SK-N-SH (cell line): ENCODE measurements around the gene OR51L1. TPM values are rescaled to one million over a fixed set of nuclear protein-coding genes. Genes with fewer than 3 reads are reported as not detected.

Source experiments
- CTCF ChIA-PET: fragments of 300-600, 350-600 bp; formaldehyde crosslinking; extraction: SDS; loops from one replicate; lab custom pipeline; 2021; lab: Yijun Ruan, JAX
- POLR2A ChIA-PET: fragments of 350-600 bp; sonication (Branson Sonifier 250); formaldehyde crosslinking; extraction: SDS; loops from one replicate; lab custom pipeline; 2020; ENCODE audit warnings: antibody characterized with exemption, inconsistent platforms; lab: Yijun Ruan, JAX
- DNase-seq: peaks from one replicate; pipeline ENCODE4 v3.0.0; 2012
- H2AFZ ChIP-seq: fragments of 200-600 bp; sonication (generic); 2 replicates; pipeline ENCODE4 v1.8.1; 2016; ENCODE audit warnings: antibody characterized with exemption, mild to moderate bottlenecking, low read depth
- H3F3A ChIP-seq: fragments of 200-600 bp; sonication (generic); replicated peaks from 2 replicates; pipeline ENCODE3; 2016; ENCODE audit warnings: antibody characterized with exemption, mild to moderate bottlenecking; ENCODE audit not compliant: insufficient read depth
- H3K27ac ChIP-seq, 2 experiments: fragments of 200-500 bp in 1 of 2; fragments of 200-600 bp in 1 of 2; sonication (Bioruptor generic) in 1 of 2; sonication (generic), shearing (Covaris generic) in 1 of 2; 2 replicates each; pipeline versions ENCODE4 v1.5.1 to v1.6.1; 2014 to 2016; ENCODE audit warnings: low read depth in 2 of 2, inconsistent platforms in 1 of 2, low read length in 1 of 2, mild to moderate bottlenecking in 1 of 2, mixed read lengths in 1 of 2
- H3K27me3 ChIP-seq: fragments of 200-600 bp; sonication (generic), shearing (Covaris generic); 2 replicates; pipeline ENCODE4 v1.6.1; 2016; ENCODE audit warnings: mixed run types; ENCODE audit not compliant: insufficient read depth
- H3K36me3 ChIP-seq, 2 experiments: fragments of 200-500 bp in 1 of 2; fragments of 200-600 bp in 1 of 2; sonication (Bioruptor generic) in 1 of 2; sonication (generic) in 1 of 2; replicated peaks in 1 of 2; 2 replicates each; pipeline versions ENCODE3 to v1.5.1; 2014 to 2016; ENCODE audit warnings: low read length in 1 of 2, mild to moderate bottlenecking in 1 of 2; ENCODE audit not compliant: insufficient read depth in 2 of 2, control insufficient read depth in 1 of 2
- H3K4me1 ChIP-seq, 2 experiments: fragments of 200-500 bp in 1 of 2; fragments of 200-600 bp in 1 of 2; sonication (Bioruptor generic) in 1 of 2; sonication (generic), shearing (Covaris generic) in 1 of 2; 2 replicates each; pipeline versions ENCODE4 v1.5.1 to v1.6.1; 2014 to 2016; ENCODE audit warnings: low read depth in 1 of 2, low read length in 1 of 2, mixed run types in 1 of 2; ENCODE audit not compliant: insufficient read depth in 2 of 2, control insufficient read depth in 1 of 2
- H3K4me2 ChIP-seq: fragments of 200-600 bp; sonication (generic), shearing (Covaris generic); 2 replicates; pipeline ENCODE4 v1.6.1; 2017; ENCODE audit warnings: mixed run types
- H3K4me3 ChIP-seq, 2 experiments: fragments of 200-500 bp in 1 of 2; fragments of 200-600 bp in 1 of 2; sonication (Bioruptor generic) in 1 of 2; sonication (generic), shearing (Covaris generic) in 1 of 2; 2 replicates each; pipeline versions ENCODE4 v1.5.1 to v1.8.1; 2014 to 2016; ENCODE audit warnings: low read depth in 2 of 2, inconsistent platforms in 1 of 2, low read length in 1 of 2, mild to moderate bottlenecking in 1 of 2, mixed read lengths in 1 of 2, moderate library complexity in 1 of 2
- H3K79me2 ChIP-seq: fragments of 200-600 bp; sonication (generic); 2 replicates; pipeline ENCODE4 v1.8.1; 2017; ENCODE audit warnings: mild to moderate bottlenecking; ENCODE audit not compliant: insufficient read depth
- H3K9ac ChIP-seq: fragments of 200-600 bp; sonication (generic); 2 replicates; pipeline ENCODE4 v1.6.1; 2017; ENCODE audit warnings: mixed run types
- H3K9me2 ChIP-seq: fragments of 200-600 bp; sonication (generic); 2 replicates; pipeline ENCODE4 v1.6.1; 2017; ENCODE audit warnings: mixed run types
- H3K9me3 ChIP-seq: fragments of 200-600 bp; sonication (generic); 2 replicates; pipeline ENCODE4 v1.6.1; 2017; ENCODE audit warnings: mixed run types, mild to moderate bottlenecking, moderate library complexity
- H4K20me1 ChIP-seq: fragments of 200-600 bp; sonication (generic); 2 replicates; pipeline ENCODE4 v1.6.1; 2017; ENCODE audit warnings: mild to moderate bottlenecking, mixed run types; ENCODE audit not compliant: insufficient read depth
- FOSL2 ChIP-seq: IDR thresholded peaks from 2 replicates; pipeline ENCODE4 v1.4.0; 2012; ENCODE audit warnings: low read depth, mild to moderate bottlenecking, moderate library complexity, borderline replicate concordance
- FOXJ3 ChIP-seq: sonication (generic); formaldehyde crosslinking; IDR thresholded peaks from 2 replicates; pipeline ENCODE4 v1.5.1; 2020; ENCODE audit warnings: mild to moderate bottlenecking, missing genetic modification reagents
- GABPA ChIP-seq: IDR thresholded peaks from 2 replicates; pipeline ENCODE4 v1.4.0; 2012; ENCODE audit warnings: low read depth, mild to moderate bottlenecking
- GATA2 ChIP-seq: sonication (generic); formaldehyde crosslinking; IDR thresholded peaks from 2 replicates; pipeline ENCODE4 v1.5.0; 2020; ENCODE audit warnings: mild to moderate bottlenecking, missing genetic modification reagents
- MEF2A ChIP-seq: IDR thresholded peaks from 2 replicates; pipeline ENCODE4 v1.4.0; 2012; ENCODE audit warnings: low read depth, borderline replicate concordance
- MXI1 ChIP-seq: IDR thresholded peaks from 2 replicates; pipeline ENCODE4 v1.6.1; 2012; ENCODE audit warnings: mild to moderate bottlenecking, low read depth, low read length, improper control_type of control experiment
- NFIC ChIP-seq: IDR thresholded peaks from 2 replicates; pipeline ENCODE4 v1.4.0; 2012; ENCODE audit warnings: borderline replicate concordance
- NRF1 ChIP-seq: IDR thresholded peaks from 2 replicates; pipeline ENCODE4 v1.6.1; 2012; ENCODE audit warnings: low read depth, mild to moderate bottlenecking, low read length
- RCOR1 ChIP-seq: fragments of 150-350 bp; IDR thresholded peaks from 2 replicates; pipeline ENCODE4 v1.6.1; 2017; ENCODE audit warnings: antibody characterized with exemption, low read length
- RXRA ChIP-seq: IDR thresholded peaks from 2 replicates; pipeline ENCODE4 v1.4.0; 2012; ENCODE audit warnings: low read depth, mild to moderate bottlenecking, borderline replicate concordance
- SIN3A ChIP-seq: IDR thresholded peaks from 2 replicates; pipeline ENCODE4 v1.6.1; 2012; ENCODE audit warnings: low read depth, mild to moderate bottlenecking, low read length, moderate library complexity, borderline replicate concordance
- SMC3 ChIP-seq: IDR thresholded peaks from 2 replicates; pipeline ENCODE4 v1.6.1; 2012; ENCODE audit warnings: low read depth, low read length, improper control_type of control experiment
- TCF12 ChIP-seq: IDR thresholded peaks from 2 replicates; pipeline ENCODE4 v1.4.0; 2012
- YY1 ChIP-seq: IDR thresholded peaks from 2 replicates; pipeline ENCODE4 v1.4.0; 2012; ENCODE audit warnings: low read depth, mild to moderate bottlenecking
- WGBS: methylation state at CpG from one replicate; pipeline ENCODE4 v1.1.6; 2017; ENCODE audit warnings: low lambda C conversion rate; 5-methylcytosine and 5-hydroxymethylcytosine counted together
- polyA plus RNA-seq, 3 experiments: library from polyadenylated mRNA; depleted of rRNA; stranded (reverse); fragments of >200 nt; gene quantifications; 2 replicates each; pipeline ENCODE4 v1.2.3, GENCODE V29; 2012
- TF ChIP-seq, protein P1 (sequence below): IDR thresholded peaks from 2 replicates; pipeline ENCODE4; 2012
- TF ChIP-seq, protein P2 (sequence below): IDR thresholded peaks from 2 replicates; pipeline ENCODE4 v1.4.0; 2012; ENCODE audit warnings: low read depth, borderline replicate concordance
- TF ChIP-seq, protein P3 (sequence below): IDR thresholded peaks from 2 replicates; pipeline ENCODE4 v1.4.0; 2012; ENCODE audit warnings: low read depth

The OR51L1 gene
- polyA plus RNA-seq, 1 of the 3 experiments (the other 2 are of a cell fraction) = not detected

DNA sequence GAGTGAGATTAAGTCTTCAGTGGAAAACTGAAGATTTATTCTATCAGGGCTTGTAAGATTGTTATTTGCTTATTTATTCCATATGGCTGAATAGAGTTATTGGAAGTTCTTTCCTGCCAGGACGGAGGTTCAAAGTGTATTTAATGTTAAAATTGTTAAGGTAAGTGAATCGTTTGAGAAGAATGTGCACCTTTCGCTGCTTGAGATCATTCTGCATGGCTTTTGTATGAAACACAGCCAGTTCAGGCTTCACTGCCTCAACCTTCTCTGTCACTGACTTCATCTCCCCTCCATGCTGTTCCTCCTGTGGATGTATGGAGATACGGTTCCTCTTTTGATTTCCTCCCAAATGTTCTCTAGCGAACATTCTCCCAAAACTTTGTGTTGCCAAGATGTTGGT, 19.2 kb upstream of the OR51L1 start:
- Histone ChIP-seq H3K9ac (no peak overlapping the region), H3K4me1 (no peaks in the 10 kb centered on the region), H3K27ac (no peak overlapping the region), H3K27me3 (no peaks in the 10 kb centered on the region), H3K4me2 (no peak overlapping the region), H3K36me3 (no peaks in the 10 kb centered on the region), H3K9me2 (no peaks in the 10 kb centered on the region), H2AFZ (no peak overlapping the region), H3K4me3 (no peak overlapping the region), H3K79me2 (no peaks in the 10 kb centered on the region), H3K9me3 (no peaks in the 10 kb centered on the region), H4K20me1 (no peaks in the 10 kb centered on the region), H3F3A (no peaks in the 10 kb centered on the region)
- WGBS = 1% methylated on average over 5 of the region's 5 CpGs
- ChIA-PET CTCF (interaction anchor here (1.2 kb wide), 1 partner anchor 16 kb away, joined by 3 read pairs; no protein-coding TSS in a partner anchor), POLR2A (no interaction called here)
- DNase-seq = no peak
- TF ChIP-seq FOSL2 (no peak), MXI1 (no peak), FOXJ3 (CRISPR knock-in tag) (no peak), RCOR1 (no peak), MEF2A (no peak), SMC3 (no peak), TCF12 (no peak), RXRA (no peak), GATA2 (CRISPR knock-in tag) (no peak), NFIC (no peak), NRF1 (no peak)
- TF ChIP-seq, protein P1, sequence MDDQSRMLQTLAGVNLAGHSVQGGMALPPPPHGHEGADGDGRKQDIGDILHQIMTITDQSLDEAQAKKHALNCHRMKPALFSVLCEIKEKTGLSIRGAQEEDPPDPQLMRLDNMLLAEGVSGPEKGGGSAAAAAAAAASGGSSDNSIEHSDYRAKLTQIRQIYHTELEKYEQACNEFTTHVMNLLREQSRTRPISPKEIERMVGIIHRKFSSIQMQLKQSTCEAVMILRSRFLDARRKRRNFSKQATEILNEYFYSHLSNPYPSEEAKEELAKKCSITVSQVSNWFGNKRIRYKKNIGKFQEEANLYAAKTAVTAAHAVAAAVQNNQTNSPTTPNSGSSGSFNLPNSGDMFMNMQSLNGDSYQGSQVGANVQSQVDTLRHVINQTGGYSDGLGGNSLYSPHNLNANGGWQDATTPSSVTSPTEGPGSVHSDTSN = no peak

DNA sequence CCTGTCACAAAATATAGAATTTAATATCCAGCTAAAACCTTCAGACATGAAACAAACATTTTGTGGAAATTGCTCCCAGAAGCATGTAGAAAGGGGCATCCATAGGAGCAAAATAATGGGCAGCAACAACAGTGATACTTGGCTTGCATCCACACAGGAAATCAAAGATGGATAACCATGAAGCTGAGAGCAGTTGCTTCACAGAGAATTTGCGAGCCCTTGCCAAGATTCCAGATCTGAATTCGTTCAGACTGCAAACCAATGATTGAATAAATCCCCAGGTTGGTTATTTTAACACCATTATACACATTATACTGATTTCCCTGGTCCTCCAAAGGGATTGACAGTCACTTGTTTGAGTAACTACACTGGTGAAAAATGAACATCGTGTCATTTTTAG, 15.6 kb upstream of the OR51L1 start:
- WGBS = 2% methylated on average over 3 of the region's 3 CpGs
- Histone ChIP-seq H3K4me2 (no peak overlapping the region), H3K4me3 (no peak overlapping the region), H4K20me1 (no peaks in the 10 kb centered on the region), H3K27ac (no peak overlapping the region), H2AFZ (no peak overlapping the region), H3F3A (no peaks in the 10 kb centered on the region), H3K9ac (no peak overlapping the region), H3K36me3 (no peaks in the 10 kb centered on the region), H3K9me3 (no peaks in the 10 kb centered on the region), H3K4me1 (no peaks in the 10 kb centered on the region), H3K9me2 (no peaks in the 10 kb centered on the region), H3K79me2 (no peaks in the 10 kb centered on the region), H3K27me3 (no peaks in the 10 kb centered on the region)
- no peak for DNase-seq
- TF ChIP-seq MXI1 (no peak), YY1 (no peak), SIN3A (no peak), GABPA (no peak)
- TF ChIP-seq, protein P2, sequence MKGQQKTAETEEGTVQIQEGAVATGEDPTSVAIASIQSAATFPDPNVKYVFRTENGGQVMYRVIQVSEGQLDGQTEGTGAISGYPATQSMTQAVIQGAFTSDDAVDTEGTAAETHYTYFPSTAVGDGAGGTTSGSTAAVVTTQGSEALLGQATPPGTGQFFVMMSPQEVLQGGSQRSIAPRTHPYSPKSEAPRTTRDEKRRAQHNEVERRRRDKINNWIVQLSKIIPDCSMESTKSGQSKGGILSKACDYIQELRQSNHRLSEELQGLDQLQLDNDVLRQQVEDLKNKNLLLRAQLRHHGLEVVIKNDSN = no peak
- TF ChIP-seq, protein P3, sequence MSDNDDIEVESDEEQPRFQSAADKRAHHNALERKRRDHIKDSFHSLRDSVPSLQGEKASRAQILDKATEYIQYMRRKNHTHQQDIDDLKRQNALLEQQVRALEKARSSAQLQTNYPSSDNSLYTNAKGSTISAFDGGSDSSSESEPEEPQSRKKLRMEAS = no peak
- ChIA-PET POLR2A (no interaction called here), CTCF (no interaction called here)
